Measurements from ENCODE around the gene ATAD1. TPM values are rescaled to one million over a fixed set of nuclear protein-coding genes. Genes with fewer than 3 reads are reported as not detected.

ATAD1 gene
- total and polyA plus RNA-seq, 2 of the 8 experiments (the other 6 are each of a cell fraction or from before 2014, with no cell fraction given), result 8.9 to 35.3 TPM

Small RNA genes lying within 50 kb of the gene (small RNA-seq; reads per million reads assigned to genes)
- not detected for gene RN7SL78P (ENCODE audit: insufficient read depth)

Other genes starting within 250 kb of the ATAD1 start
- 20.2 and 23.8 TPM in 2 replicates for gene PAPSS2, start 158.3 kb downstream of the ATAD1 start, total RNA-seq (2021; fragmentation: NEBNext Ultra II Directional; extraction: Animal tissue kit (Norgen Biotek cat#: 25700))
- gene PAPSS2, start 158.3 kb downstream of the ATAD1 start, polyA plus RNA-seq (2011; rRNA removed), result 7.3 and 7.6 TPM in 2 replicates
- 0.71 and 0.73 TPM in 2 replicates for gene KLLN, start 45.3 kb upstream of the ATAD1 start, total RNA-seq (2021; fragmentation: NEBNext Ultra II Directional; extraction: Animal tissue kit (Norgen Biotek cat#: 25700))
- gene KLLN, start 45.3 kb upstream of the ATAD1 start, polyA plus RNA-seq (2011; rRNA removed), result 0.24 TPM in 2 replicates
- 48.7 and 51.2 TPM in 2 replicates for gene PTEN, start 45.4 kb upstream of the ATAD1 start, total RNA-seq (2021; fragmentation: NEBNext Ultra II Directional; extraction: Animal tissue kit (Norgen Biotek cat#: 25700))
- 4.2 and 6.3 TPM in 2 replicates for gene PTEN, start 45.4 kb upstream of the ATAD1 start, polyA plus RNA-seq (2011; rRNA removed)

Measured in H1 (cell line).